K562 (cell line): ENCODE data around the gene CPA3. TPM values are rescaled to one million over a fixed set of nuclear protein-coding genes. Genes with fewer than 3 reads are reported as not detected.

Source experiments
- ATAC-seq: fragments of 200-7000 bp; cut with Tn5 transposase; 3 replicates; pipeline ENCODE4 v1.9.1; 2020; ENCODE audit warnings: moderate library complexity
- BruUV-seq: library from RNA; stranded (reverse); fragments of 400-500 nt; replicated peaks from 2 replicates; lab custom pipeline; 2021; lab: Mats Ljungman, UMichigan
- CTCF ChIA-PET: fragments of 300-600 bp; formaldehyde crosslinking; extraction: SDS; loops from one replicate; lab custom pipeline; 2021; ENCODE audit warnings: low intra/inter-chr PET ratio; lab: Yijun Ruan, JAX
- POLR2A ChIA-PET: fragments of 300-600, 350-650 bp; sonication (Branson Sonifier 250); formaldehyde crosslinking; extraction: SDS; loops from one replicate; lab custom pipeline; 2021; ENCODE audit warnings: antibody characterized with exemption, inconsistent platforms; lab: Yijun Ruan, JAX
- DNase-seq, 4 experiments: peaks; one replicate each; pipeline versions ENCODE4 v3.0.0 to v3.0.0-alpha.2; 2011 to 2018; ENCODE audit warnings: low spot score in 3 of 4, mixed read lengths in 3 of 4; ENCODE audit errors: extremely low read depth in 1 of 4
- FAIRE-seq: peaks from 2 replicates; lab custom pipeline; 2011; peaks lifted over from hg19 to GRCh38; lab: Jason Lieb, UNC
- H2AFZ ChIP-seq: 2 replicates; pipeline ENCODE4 v1.6.0; 2011; ENCODE audit warnings: low read depth, low read length, control low read depth, inconsistent platforms
- H3K27ac ChIP-seq: fragments of 200-600 bp; 3 replicates; pipeline ENCODE4 v1.8.0; 2011; ENCODE audit warnings: low read depth, mild to moderate bottlenecking, control low read depth, inconsistent platforms, low read length, moderate library complexity, mixed read lengths; ENCODE audit errors: extremely low read depth
- H3K27me3 ChIP-seq, 2 experiments: fragments of 300-600 bp in 1 of 2; 2 replicates in 1 of 2; 3 replicates in 1 of 2; pipeline versions ENCODE4 v1.6.0 to v1.8.0; 2011; ENCODE audit warnings: inconsistent platforms in 2 of 2, low read length in 2 of 2, mild to moderate bottlenecking in 1 of 2, mixed read lengths in 1 of 2, moderate library complexity in 1 of 2; ENCODE audit not compliant: control insufficient read depth in 2 of 2, insufficient read depth in 2 of 2
- H3K36me3 ChIP-seq: fragments of 300-600 bp; 3 replicates; pipeline ENCODE4 v1.8.0; 2011; ENCODE audit warnings: mild to moderate bottlenecking, low read length, inconsistent platforms; ENCODE audit not compliant: control insufficient read depth, insufficient read depth
- H3K4me1 ChIP-seq, 2 experiments: fragments of 200-600 bp in 1 of 2; replicated peaks in 1 of 2; 2 replicates in 1 of 2; 3 replicates in 1 of 2; pipeline versions ENCODE4 v1.5.1 to v1.8.0; 2011; ENCODE audit warnings: inconsistent platforms in 2 of 2, low read length in 2 of 2, mild to moderate bottlenecking in 1 of 2, mixed read lengths in 1 of 2, moderate library complexity in 1 of 2; ENCODE audit not compliant: control insufficient read depth in 2 of 2, insufficient read depth in 2 of 2
- H3K4me2 ChIP-seq: 2 replicates; pipeline ENCODE4 v1.6.1; 2011; ENCODE audit warnings: low read length, control low read depth, inconsistent platforms, mixed read lengths; ENCODE audit not compliant: insufficient read depth
- H3K4me3 ChIP-seq: fragments of 200-600 bp; sonication (generic), shearing (Covaris generic); 2 replicates; pipeline ENCODE4 v1.5.1; 2016; ENCODE audit warnings: control low read depth, inconsistent platforms
- H3K79me2 ChIP-seq: fragments of 200-600 bp; 3 replicates; pipeline ENCODE4 v1.8.0; 2011; ENCODE audit warnings: low read length, inconsistent platforms; ENCODE audit not compliant: control insufficient read depth, insufficient read depth
- H3K9ac ChIP-seq, 2 experiments: 2 replicates each; pipeline versions ENCODE4 v1.6.0 to v1.6.1; 2011; ENCODE audit warnings: low read depth in 2 of 2, low read length in 2 of 2, control low read depth in 1 of 2, inconsistent platforms in 1 of 2, mild to moderate bottlenecking in 1 of 2, mixed read lengths in 1 of 2; ENCODE audit not compliant: insufficient read depth in 1 of 2
- H3K9me1 ChIP-seq: one replicate; pipeline ENCODE4 v1.6.0; 2011; ENCODE audit warnings: inconsistent platforms, mild to moderate bottlenecking, low read length, moderate library complexity; ENCODE audit not compliant: control insufficient read depth, insufficient read depth
- H3K9me3 ChIP-seq: replicated peaks from 2 replicates; pipeline ENCODE4 v1.5.1; 2011; ENCODE audit warnings: low read depth, low read length, inconsistent platforms; ENCODE audit not compliant: control insufficient read depth, insufficient read depth
- H4K20me1 ChIP-seq: replicated peaks from 2 replicates; pipeline ENCODE4 v1.6.1; 2011; ENCODE audit warnings: low read length, inconsistent platforms, mixed read lengths; ENCODE audit not compliant: control insufficient read depth, insufficient read depth
- ATF2 ChIP-seq: sonication (generic); formaldehyde crosslinking; IDR thresholded peaks from 2 replicates; pipeline ENCODE4 v1.8.1; 2022; ENCODE audit warnings: missing genetic modification reagents
- NONO ChIP-seq, 2 experiments: fragments of 200-400 bp in 1 of 2; fragments of 450-650 bp in 1 of 2; formaldehyde crosslinking in 1 of 2; IDR thresholded peaks; 2 replicates each; pipeline ENCODE4 v1.6.1; 2017; ENCODE audit warnings: low read depth in 2 of 2, mild to moderate bottlenecking in 2 of 2, moderate library complexity in 2 of 2, low read length in 1 of 2
- POU5F1 ChIP-seq: fragments of 150-350 bp; IDR thresholded peaks from 2 replicates; pipeline ENCODE4 v1.6.1; 2014; ENCODE audit warnings: borderline replicate concordance, low read length, low read depth, mild to moderate bottlenecking; ENCODE audit not compliant: partially characterized antibody
- ZNF384 ChIP-seq: IDR thresholded peaks from 2 replicates; pipeline ENCODE4 v1.6.1; 2012; ENCODE audit warnings: low read depth, low read length, improper control_type of control experiment
- ZNF449 ChIP-seq: fragments of 250-450 bp; sonication (Bioruptor Pico); IDR thresholded peaks from 2 replicates; pipeline ENCODE4 v1.8.0; 2022; ENCODE audit warnings: moderate library complexity, mild to moderate bottlenecking, inconsistent platforms
- WGBS: fragments of 100-300 bp; shearing (Covaris generic); methylation state at CpG from one replicate; pipeline ENCODE4 v1.1.6; 2016; ENCODE audit warnings: low coverage, mixed read lengths; ENCODE audit not compliant: insufficient coverage; ENCODE audit errors: missing lambda C conversion rate; 5-methylcytosine and 5-hydroxymethylcytosine counted together
- in situ Hi-C: fragments of 300-500 bp; cut with MboI; formaldehyde crosslinking; loops from 4 replicates; pipeline ENCODE4 v1.15.0; 2018; ENCODE audit warnings: inconsistent platforms, mixed read lengths
- intact Hi-C: fragments of 100-400 bp; cut with micrococcal nuclease; formaldehyde crosslinking; loops from 2 replicates; pipeline ENCODE4 v1.14.2; 2022
- polyA plus RNA-seq, 8 experiments: library from polyadenylated mRNA; depleted of rRNA in 4 of 8; stranded (reverse) in 5 of 8; unstranded in 3 of 8; fragments of >200 nt; fragmentation: Nextera tagmentation in 2 of 8; fragmentation: Illumina TruSeq in 1 of 8; extraction: Ambion mirVana in 2 of 8; extraction: Trizol in 1 of 8; gene quantifications; 2 replicates each; pipeline versions ENCODE4 v1.2.1 to v1.2.3, GENCODE V29; 2011 to 2014; ENCODE audit warnings: inconsistent platforms in 1 of 8, missing spikeins in 1 of 8
- total RNA-seq, 7 experiments: library from RNA; depleted of rRNA in 6 of 7; stranded (reverse); fragments of >200 nt in 6 of 7; fragmentation: Illumina TruSeq in 2 of 7; extraction: Trizol in 2 of 7; gene quantifications; 2 replicates each; pipeline versions ENCODE4 v1.2.1 to v1.2.3, GENCODE V29; 2011 to 2021; ENCODE audit warnings: low replicate concordance in 1 of 7
- TF ChIP-seq, protein P1 (sequence below): IDR thresholded peaks from 2 replicates; pipeline ENCODE4 v1.6.1; 2014; ENCODE audit warnings: antibody characterized with exemption

The CPA3 gene
- total and polyA plus RNA-seq, 9 of the 15 experiments (the other 6 are each of a cell fraction or from before 2014, with no cell fraction given), result not detected

- Histone ChIP-seq H3K9me1 (no peaks in the 10 kb centered on the region), H3K9me3 (no peaks in the 10 kb centered on the region), H3K4me3 (no peak overlapping the region), H4K20me1 (no peaks in the 10 kb centered on the region), H3K9ac (no peak overlapping the region), H3K4me1 (no peaks in the 10 kb centered on the region), H3K36me3 (no peaks in the 10 kb centered on the region), H3K27me3 (no peaks in the 10 kb centered on the region), H3K4me2 (no peak overlapping the region), H3K79me2 (no peaks in the 10 kb centered on the region), H2AFZ (no peak overlapping the region), H3K27ac (no peak overlapping the region)
- no peak for ATAC-seq
- no peak for DNase-seq
- intact Hi-C loops, result no loop called here
- CTCF ChIA-PET, result no interaction called here
- TF ChIP-seq POU5F1, result no peak
- no peak for FAIRE-seq
- in situ Hi-C loops, result no loop called here
- 0% methylated on average over 2 of the region's 2 CpGs for WGBS
- POLR2A ChIA-PET, result no interaction called here
- BruUV-seq, result no TSS peak
Measured at GRCh38 chr3:148853076-148853475, 12.0 kb upstream of the CPA3 start.

GRCh38 chr3:148854061-148854460 lies 11.0 kb upstream of the CPA3 start:
- H3K9me1 ChIP-seq, result no peaks in the 10 kb centered on the region
- intact Hi-C loops (no loop called here), in situ Hi-C loops (no loop called here)
- no peaks in the 10 kb centered on the region for H3K9me3 ChIP-seq
- no peaks in the 10 kb centered on the region for H3K36me3 ChIP-seq
- POLR2A ChIA-PET, result no interaction called here
- no peaks in the 10 kb centered on the region for H4K20me1 ChIP-seq
- H3K27me3 ChIP-seq, result no peaks in the 10 kb centered on the region
- H3K79me2 ChIP-seq, result no peaks in the 10 kb centered on the region
- FAIRE-seq (no peak), ATAC-seq (no peak), DNase-seq (no peak)
- no TSS peak for BruUV-seq
- no peak overlapping the region for H2AFZ ChIP-seq
- no peaks in the 10 kb centered on the region for H3K4me1 ChIP-seq
- H3K4me3 ChIP-seq, result no peak overlapping the region
- H3K27ac ChIP-seq, result no peak overlapping the region
- no peak overlapping the region for H3K9ac ChIP-seq
- CTCF ChIA-PET, result no interaction called here
- H3K4me2 ChIP-seq, result no peak overlapping the region
- TF ChIP-seq NONO (IDR thresholded peaks at IDR 0.05; ENCODE audit: low read depth in 2 of 2, low read length in 1 of 2) (no peak), ZNF449 (CRISPR knock-in tag) (no peak), ZNF384 (no peak), ATF2 (CRISPR knock-in tag) (no peak)
- TF ChIP-seq, protein P1, sequence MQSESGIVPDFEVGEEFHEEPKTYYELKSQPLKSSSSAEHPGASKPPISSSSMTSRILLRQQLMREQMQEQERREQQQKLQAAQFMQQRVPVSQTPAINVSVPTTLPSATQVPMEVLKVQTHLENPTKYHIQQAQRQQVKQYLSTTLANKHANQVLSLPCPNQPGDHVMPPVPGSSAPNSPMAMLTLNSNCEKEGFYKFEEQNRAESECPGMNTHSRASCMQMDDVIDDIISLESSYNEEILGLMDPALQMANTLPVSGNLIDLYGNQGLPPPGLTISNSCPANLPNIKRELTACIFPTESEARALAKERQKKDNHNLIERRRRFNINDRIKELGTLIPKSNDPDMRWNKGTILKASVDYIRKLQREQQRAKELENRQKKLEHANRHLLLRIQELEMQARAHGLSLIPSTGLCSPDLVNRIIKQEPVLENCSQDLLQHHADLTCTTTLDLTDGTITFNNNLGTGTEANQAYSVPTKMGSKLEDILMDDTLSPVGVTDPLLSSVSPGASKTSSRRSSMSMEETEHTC, result no peak
